ENCODE results near the gene SGO1. TPM values are rescaled to one million over a fixed set of nuclear protein-coding genes. Genes with fewer than 3 reads are reported as not detected.

The SGO1 gene
- total RNA-seq, 2 donors from 2014 or later = 25.1 to 44.8 TPM

- Histone ChIP-seq H3K9me3 (ENCODE audit: control insufficient read depth, low read length) (no peaks in the 10 kb centered on the region), H3K27ac (ENCODE audit: low read depth, low read length) (no peak overlapping the region), H3K27me3 (ENCODE audit: control insufficient read depth, insufficient read depth, low read length, poor library complexity, severe bottlenecking) (no peaks in the 10 kb centered on the region), H3K4me1 (ENCODE audit: control insufficient read depth, insufficient read depth, low read length) (no peaks in the 10 kb centered on the region), H3K9ac (ENCODE audit: extremely low read depth, low read length, poor library complexity, severe bottlenecking) (no peak overlapping the region), H3K4me3 (ENCODE audit: low read length) (no peak overlapping the region), H3K36me3 (ENCODE audit: control insufficient read depth, insufficient read depth, low read length) (no peaks in the 10 kb centered on the region)
- peak; percentile 25 for TF ChIP-seq CTCF (conservative IDR thresholded peaks at IDR 0.05)
- no peaks in the 10 kb centered on the region for H3K9me3 Mint-ChIP-seq
- DNase-seq = no peak
- no peak overlapping the region for H3K4me3 Mint-ChIP-seq
- no peaks in the 10 kb centered on the region for H3K27me3 Mint-ChIP-seq (ENCODE audit: insufficient read depth)
- H3K4me1 Mint-ChIP-seq = no peaks in the 10 kb centered on the region
- WGBS, 2 experiments (ENCODE audit: insufficient coverage in 1 of 2, insufficient read length in 1 of 2) = 92 to 93% methylated on average over 3 to 7 of the region's 7 CpGs
- H3K27ac Mint-ChIP-seq = no peak overlapping the region
- H3K36me3 Mint-ChIP-seq (ENCODE audit: low read depth) = peaks cover 2% of the 10 kb centered on the region
Measured at GRCh38 chr3:20130106-20130505, 55.9 kb downstream of the SGO1 start.

- Histone ChIP-seq H3K36me3 (ENCODE audit: control insufficient read depth, insufficient read depth, low read length) (no peaks in the 10 kb centered on the region), H3K9ac (ENCODE audit: extremely low read depth, low read length, poor library complexity, severe bottlenecking) (no peak overlapping the region), H3K27me3 (ENCODE audit: control insufficient read depth, insufficient read depth, low read length, poor library complexity, severe bottlenecking) (no peaks in the 10 kb centered on the region), H3K9me3 (ENCODE audit: control insufficient read depth, low read length) (no peaks in the 10 kb centered on the region), H3K27ac (ENCODE audit: low read depth, low read length) (no peak overlapping the region), H3K4me3 (ENCODE audit: low read length) (no peak overlapping the region), H3K4me1 (ENCODE audit: control insufficient read depth, insufficient read depth, low read length) (no peaks in the 10 kb centered on the region)
- 85% methylated on average over 2 of the region's 2 CpGs; no CpG with 5 or more reads in 1 of the 2 experiments for WGBS, 2 experiments (ENCODE audit: insufficient coverage in 1 of 2, insufficient read length in 1 of 2)
- Mint-ChIP-seq H3K9me3 (no peaks in the 10 kb centered on the region), H3K4me1 (no peaks in the 10 kb centered on the region), H3K4me3 (no peak overlapping the region), H3K36me3 (ENCODE audit: low read depth) (peaks cover 2% of the 10 kb centered on the region), H3K27ac (no peak overlapping the region), H3K27me3 (ENCODE audit: insufficient read depth) (no peaks in the 10 kb centered on the region)
- no peak for TF ChIP-seq CTCF (conservative IDR thresholded peaks at IDR 0.05)
- no peak for DNase-seq
Measured at GRCh38 chr3:20128358-20128757, 57.6 kb downstream of the SGO1 start.

GRCh38 chr3:20125897-20126296, 60.1 kb downstream of the SGO1 start:
- WGBS, 2 experiments (ENCODE audit: insufficient coverage in 1 of 2, insufficient read length in 1 of 2) = 96 to 97% methylated on average over 9 to 10 of the region's 10 CpGs
- Mint-ChIP-seq H3K27me3 (ENCODE audit: insufficient read depth) (no peaks in the 10 kb centered on the region), H3K9me3 (no peaks in the 10 kb centered on the region), H3K36me3 (ENCODE audit: low read depth) (peaks cover 2% of the 10 kb centered on the region), H3K4me3 (no peak overlapping the region), H3K4me1 (no peaks in the 10 kb centered on the region), H3K27ac (no peak overlapping the region)
- TF ChIP-seq CTCF (conservative IDR thresholded peaks at IDR 0.05) = no peak
- H3K36me3 ChIP-seq (ENCODE audit: control insufficient read depth, insufficient read depth, low read length) = no peaks in the 10 kb centered on the region
- no peaks in the 10 kb centered on the region for H3K27me3 ChIP-seq (ENCODE audit: control insufficient read depth, insufficient read depth, low read length, poor library complexity, severe bottlenecking)
- no peak overlapping the region for H3K27ac ChIP-seq (ENCODE audit: low read depth, low read length)
- DNase-seq = no peak
- H3K4me1 ChIP-seq (ENCODE audit: control insufficient read depth, insufficient read depth, low read length) = no peaks in the 10 kb centered on the region
- no peak overlapping the region for H3K4me3 ChIP-seq (ENCODE audit: low read length)
- H3K9ac ChIP-seq (ENCODE audit: extremely low read depth, low read length, poor library complexity, severe bottlenecking) = no peak overlapping the region
- H3K9me3 ChIP-seq (ENCODE audit: control insufficient read depth, low read length) = no peaks in the 10 kb centered on the region
